HuH-7 (cell line): ENCODE measurements around the gene ZNF324B.
"Not testable (repeated sequence)": the region's sequence is repeated elsewhere in the genome, so short reads cannot be mapped to it uniquely, and the experiment has no call there.

Experiments
- DNase-seq: peaks from one replicate; pipeline ENCODE4 v3.0.0; 2011; ENCODE audit warnings: low spot score

The ZNF324B gene

GRCh38 chr19:58480481-58480830, 29.0 kb downstream of the ZNF324B start:
- DNase-seq = no peak

GRCh38 chr19:58480831-58481230, 29.4 kb downstream of the ZNF324B start:
- DNase-seq = no peak

- DNase-seq = no peak
Observed at GRCh38 chr19:58482372-58482771, 30.9 kb downstream of the ZNF324B start.

- no peak for DNase-seq
Observed at GRCh38 chr19:58483776-58484175, 32.4 kb downstream of the ZNF324B start.

- DNase-seq = not testable (repeated sequence)
Observed at GRCh38 chr19:58484349-58484748, 32.9 kb downstream of the ZNF324B start.

GRCh38 chr19:58491393-58491792, 40.0 kb downstream of the ZNF324B start:
- DNase-seq = no peak

- DNase-seq = no peak
Observed at GRCh38 chr19:58492265-58492664, 40.8 kb downstream of the ZNF324B start.

GRCh38 chr19:58497634-58498170, 46.3 kb downstream of the ZNF324B start:
- DNase-seq = no peak

- DNase-seq = no peak
Observed at GRCh38 chr19:58498316-58499020, 47.0 kb downstream of the ZNF324B start.

- peak; percentile 80 for DNase-seq
Observed at GRCh38 chr19:58499021-58499927, 47.9 kb downstream of the ZNF324B start.

- DNase-seq = no peak
Observed at GRCh38 chr19:58500242-58500641, 48.8 kb downstream of the ZNF324B start.
